ENCODE data around the gene BCAR3.

DNA sequence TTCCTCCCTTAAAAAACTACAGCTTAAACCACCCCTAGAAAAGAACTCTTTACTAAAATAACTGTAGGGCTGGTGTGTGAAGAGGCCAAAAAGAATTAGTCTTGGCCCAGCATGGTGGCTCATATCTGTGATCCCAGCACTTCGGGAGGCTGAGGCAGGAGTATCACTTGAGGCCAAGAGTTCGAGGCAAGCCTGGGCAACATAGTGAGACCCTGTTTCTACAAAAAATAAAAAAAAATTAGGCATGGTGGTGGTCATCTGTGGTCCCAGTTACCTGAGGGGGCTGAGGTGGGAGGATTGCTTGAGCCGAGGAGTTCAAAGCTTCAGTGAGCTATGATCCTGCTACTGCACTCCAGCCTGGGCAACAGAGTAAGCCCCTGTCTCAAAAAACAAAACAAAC lies 44.9 kb downstream of the BCAR3 start:
- TF ChIP-seq, protein P1, sequence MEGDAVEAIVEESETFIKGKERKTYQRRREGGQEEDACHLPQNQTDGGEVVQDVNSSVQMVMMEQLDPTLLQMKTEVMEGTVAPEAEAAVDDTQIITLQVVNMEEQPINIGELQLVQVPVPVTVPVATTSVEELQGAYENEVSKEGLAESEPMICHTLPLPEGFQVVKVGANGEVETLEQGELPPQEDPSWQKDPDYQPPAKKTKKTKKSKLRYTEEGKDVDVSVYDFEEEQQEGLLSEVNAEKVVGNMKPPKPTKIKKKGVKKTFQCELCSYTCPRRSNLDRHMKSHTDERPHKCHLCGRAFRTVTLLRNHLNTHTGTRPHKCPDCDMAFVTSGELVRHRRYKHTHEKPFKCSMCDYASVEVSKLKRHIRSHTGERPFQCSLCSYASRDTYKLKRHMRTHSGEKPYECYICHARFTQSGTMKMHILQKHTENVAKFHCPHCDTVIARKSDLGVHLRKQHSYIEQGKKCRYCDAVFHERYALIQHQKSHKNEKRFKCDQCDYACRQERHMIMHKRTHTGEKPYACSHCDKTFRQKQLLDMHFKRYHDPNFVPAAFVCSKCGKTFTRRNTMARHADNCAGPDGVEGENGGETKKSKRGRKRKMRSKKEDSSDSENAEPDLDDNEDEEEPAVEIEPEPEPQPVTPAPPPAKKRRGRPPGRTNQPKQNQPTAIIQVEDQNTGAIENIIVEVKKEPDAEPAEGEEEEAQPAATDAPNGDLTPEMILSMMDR (IDR thresholded peaks at IDR 0.05), result no peak
- TF ChIP-seq EZH2 (IDR thresholded peaks at IDR 0.05) (no peak), EZH2phosphoT487 (IDR thresholded peaks at IDR 0.05) (no peak)
